ENCODE data around the gene INCA1.
A peak's percentile ranks its signal among the peaks of the same experiment; 100 is the strongest.
"Not testable (repeated sequence)": the region's sequence is repeated elsewhere in the genome, so short reads cannot be mapped to it uniquely, and the experiment has no call there.

INCA1 gene, protein sequence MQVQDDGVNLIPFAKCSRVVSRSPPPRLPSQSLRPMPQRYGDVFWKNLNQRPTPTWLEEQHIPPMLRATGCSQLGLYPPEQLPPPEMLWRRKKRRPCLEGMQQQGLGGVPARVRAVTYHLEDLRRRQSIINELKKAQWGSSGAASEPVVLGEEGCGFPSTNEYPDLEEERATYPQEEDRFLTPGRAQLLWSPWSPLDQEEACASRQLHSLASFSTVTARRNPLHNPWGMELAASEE

DNA sequence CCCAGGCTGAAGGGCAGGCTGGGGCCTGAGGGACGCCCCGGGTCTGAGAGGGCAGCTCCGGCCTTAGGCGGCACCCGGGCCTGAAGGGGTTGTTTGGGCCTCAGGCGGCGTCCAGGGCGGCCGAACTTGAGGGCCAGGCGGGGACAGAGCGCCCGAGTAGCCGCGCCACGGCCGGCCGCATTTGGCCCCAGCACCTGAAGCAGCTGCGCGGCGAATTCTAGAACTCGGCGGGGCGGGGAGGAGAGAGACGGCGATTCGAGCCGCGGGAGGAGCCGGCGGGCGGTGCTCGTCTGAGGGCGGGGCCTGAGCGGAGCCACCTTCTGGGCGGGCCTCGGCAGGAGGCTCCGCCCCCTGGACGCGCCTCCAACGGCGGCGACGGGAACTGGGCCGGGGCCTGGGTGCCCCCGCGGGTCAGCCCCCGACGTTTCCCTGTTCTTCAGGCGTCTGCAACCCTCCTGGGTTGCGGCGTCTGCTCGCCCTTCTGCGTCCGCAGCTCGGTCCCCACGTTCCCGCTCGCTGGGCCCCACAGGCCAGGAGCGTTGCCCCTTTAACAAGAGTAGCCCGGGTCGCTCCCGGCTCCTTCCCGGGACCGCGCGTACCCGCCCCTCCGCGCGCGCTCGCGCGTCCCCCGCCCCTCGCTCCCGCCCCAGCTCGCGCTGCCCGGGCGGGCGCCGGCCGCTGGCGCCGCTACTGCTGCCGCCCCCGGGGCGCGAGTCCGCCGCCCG, at the start of gene INCA1, which contains the start of gene KIF1C:
INCA1 (minus strand) TSS at position 221 of the 725 bp plus-strand sequence. CDS start 3,085 bp downstream, outside the sequence.
KIF1C (plus strand) TSS at position 649 of the 725 bp plus-strand sequence. CDS start 2,297 bp downstream, outside the sequence.
- DNase-seq = peak; percentile 91

DNA sequence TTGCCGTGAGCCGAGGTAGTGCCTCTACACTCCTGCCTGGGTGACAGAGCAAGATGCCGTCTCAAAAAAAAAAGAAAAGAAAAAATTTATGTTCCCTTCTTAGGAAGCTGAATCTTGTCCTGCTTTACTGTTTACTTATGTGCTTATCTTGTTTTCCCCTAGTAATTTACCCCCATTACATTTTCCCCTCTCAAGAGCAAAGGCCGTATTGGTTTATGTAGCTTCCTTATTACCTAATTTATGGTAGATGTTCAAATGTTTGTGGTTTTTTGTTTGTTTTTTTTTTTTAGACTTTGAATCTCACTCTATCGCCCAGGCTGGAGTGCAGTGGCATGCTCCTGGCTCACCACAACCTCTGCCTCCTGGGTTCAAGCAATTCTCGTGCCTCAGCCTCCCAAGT, 48.2 kb upstream of the INCA1 start:
- no peak for DNase-seq

DNA sequence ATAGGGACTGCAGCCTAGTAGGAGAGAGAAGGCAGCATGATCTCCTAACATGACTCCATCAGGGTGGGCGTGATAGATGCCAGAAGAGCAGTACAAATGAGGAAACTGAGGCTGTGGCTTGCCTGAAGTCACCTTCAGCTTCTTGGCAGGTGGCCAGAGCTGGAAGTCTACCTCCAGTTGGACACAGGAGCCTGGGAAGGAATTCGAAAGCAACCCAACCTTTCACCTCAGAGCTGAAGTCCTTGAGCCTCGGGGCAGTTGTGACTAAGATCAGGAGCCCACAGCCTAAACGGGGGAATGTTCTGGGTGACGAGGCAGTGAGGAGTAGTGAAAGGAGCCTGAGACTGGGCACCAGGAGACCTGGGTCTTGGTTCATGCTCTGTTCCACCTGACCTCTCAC, 47.3 kb upstream of the INCA1 start:
- no peak for DNase-seq

DNA sequence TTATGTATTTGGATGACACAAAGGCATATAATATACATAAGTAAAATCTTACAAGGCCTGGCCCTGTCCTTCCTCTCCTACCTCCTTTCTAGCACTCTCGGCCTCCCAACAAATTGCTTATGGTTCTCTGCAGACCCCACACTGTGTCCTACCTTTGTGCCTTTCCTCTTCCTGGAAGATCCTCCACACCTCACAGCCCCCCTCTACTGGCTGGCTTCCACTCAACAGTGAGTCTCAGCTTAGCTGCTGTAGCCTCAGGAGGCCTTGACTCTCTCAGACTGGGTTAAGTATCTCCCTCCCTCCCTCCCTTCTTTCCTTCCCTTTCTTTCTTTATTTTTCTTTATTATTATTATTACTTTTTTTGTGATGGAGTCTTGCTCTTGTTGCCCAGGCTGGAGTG, 46.2 kb upstream of the INCA1 start:
- no peak for DNase-seq

DNA sequence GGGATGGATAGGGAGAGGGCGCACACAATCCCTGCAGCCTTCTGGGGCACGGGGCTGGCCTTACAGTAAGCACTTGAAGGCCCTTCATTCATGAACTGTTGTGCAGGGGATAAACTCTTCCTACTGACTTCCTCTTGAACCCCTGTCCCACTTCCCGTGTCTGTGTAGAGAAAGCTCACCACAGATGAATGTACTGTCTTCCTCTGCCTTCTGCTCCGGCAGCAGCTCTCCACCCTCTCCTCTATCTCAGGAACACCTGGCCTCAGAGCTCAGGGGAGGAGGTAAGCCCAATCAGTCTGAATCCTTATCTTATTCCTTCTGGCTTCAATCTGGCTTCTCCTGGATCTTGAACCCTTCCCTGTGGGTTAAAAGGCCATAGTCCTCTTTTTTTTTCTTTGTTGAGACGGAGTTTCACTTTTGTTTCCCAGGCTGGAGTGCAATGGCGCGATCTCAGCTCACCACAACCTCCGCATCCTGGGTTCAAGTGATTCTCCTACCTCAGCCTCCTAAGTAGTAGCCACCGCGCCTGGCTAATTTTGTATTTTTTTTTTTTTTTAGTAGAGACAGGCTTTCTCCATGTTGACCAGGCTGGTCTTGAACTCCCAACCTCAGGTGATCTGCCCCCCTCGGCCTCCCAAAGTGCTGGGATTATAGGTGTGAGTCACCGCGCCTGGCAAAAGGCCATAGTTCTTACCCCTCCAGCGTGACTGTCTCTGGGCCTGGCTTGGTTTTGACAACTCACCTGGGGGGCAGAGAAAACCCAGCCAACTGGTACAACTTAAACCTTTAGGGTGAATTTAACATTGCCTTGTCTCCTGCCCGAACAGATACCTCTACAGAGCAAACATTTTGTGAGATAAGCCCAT, 45.1 kb upstream of the INCA1 start:
- no peak for DNase-seq

DNA sequence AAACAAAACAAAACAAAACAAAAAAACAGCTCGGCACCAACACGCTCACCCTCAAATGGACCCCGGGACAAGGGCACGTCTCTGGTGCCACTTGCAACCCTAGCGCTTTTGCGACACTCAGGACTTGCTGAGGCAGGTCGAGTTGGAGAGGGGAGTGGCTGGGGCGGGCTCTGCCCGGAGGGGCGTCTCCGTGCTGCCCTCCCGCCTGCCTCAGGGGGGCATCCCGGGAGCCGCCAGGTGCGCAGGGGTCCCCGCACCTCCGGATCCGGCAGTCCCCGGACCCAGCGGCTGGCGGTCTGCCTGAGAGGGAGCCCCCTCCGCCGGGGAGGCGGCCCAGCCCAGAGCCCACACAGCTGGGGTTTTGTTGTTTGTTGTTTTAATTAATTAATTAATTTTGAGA, 38.0 kb upstream of the INCA1 start, which contains the start of gene SLC52A1:
SLC52A1 (minus strand) TSS at position 112 of the 400 bp plus-strand sequence. CDS start 820 bp downstream, outside the sequence.
- peak; percentile 25 for DNase-seq

DNA sequence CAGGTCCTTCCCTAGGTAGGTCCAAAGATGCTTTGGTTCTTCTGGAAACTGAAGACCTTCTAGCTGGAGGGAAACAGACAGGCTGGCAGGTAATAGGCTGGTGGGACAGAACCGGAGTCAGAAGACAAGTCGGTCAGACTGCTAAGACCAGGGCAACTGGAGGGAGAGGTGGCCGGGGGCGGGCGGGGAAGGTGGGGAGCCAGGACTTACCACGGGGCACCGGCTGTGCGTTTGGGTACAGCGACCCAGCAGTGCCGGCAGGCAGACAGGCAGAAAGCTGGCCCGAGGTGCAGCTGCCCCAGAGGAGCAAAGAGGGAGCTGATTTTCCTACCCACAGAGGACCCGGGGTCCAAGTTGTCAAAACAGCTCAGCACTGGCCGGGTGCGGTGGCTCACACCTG, 37.3 kb upstream of the INCA1 start:
- DNase-seq = no peak

DNA sequence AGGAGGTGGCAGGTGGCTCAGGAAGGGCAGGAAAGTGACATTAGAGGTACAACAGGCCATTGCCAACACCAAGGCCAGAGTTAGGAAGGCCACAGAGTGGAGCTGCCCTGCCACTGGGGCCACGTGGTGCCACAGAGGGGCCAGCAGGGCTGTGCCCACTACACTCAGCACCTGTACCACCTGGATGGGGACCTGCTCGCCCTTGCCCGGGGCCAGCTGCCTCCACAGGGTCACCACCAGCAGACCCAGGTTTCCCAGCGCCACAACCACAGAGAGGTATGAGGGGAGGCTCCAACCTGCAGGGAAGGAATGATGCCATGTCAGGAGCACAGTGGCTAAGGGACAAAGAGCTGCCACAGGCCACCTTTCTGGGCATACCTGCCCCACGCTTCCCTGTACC, 36.7 kb upstream of the INCA1 start:
- no peak for DNase-seq

DNA sequence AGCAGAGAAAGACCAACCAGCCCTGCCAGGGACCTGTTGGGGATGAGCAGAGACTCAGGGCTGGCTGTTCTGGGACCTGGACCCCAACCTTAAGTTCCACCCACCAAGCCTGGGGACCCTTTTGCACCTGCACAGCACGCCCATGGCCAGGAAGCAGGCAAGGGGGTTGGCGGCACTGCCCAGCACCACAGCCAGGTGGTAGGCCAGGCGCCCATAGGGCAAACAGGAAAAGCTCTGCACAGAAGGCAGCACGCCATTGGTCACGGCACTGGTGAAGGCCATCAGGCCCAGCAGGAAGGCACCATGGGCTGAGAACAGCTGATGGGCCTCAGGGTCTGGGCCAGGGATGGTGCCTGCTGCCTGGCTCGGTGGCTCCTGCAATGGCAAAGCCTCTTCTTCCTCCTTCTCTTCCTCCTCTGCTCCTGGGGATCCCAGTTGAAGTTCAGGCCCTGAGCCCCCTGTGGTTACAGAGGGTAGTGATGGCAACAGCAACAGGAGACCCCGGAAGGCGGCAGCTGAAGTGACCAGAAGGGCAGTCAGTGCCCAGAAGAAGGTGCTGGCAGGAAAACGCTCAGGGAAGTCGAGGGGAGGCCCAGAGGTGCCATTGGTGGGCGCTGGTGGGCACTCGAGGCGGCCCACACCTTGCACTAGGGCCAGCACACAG, 36.2 kb upstream of the INCA1 start:
- DNase-seq = no peak

DNA sequence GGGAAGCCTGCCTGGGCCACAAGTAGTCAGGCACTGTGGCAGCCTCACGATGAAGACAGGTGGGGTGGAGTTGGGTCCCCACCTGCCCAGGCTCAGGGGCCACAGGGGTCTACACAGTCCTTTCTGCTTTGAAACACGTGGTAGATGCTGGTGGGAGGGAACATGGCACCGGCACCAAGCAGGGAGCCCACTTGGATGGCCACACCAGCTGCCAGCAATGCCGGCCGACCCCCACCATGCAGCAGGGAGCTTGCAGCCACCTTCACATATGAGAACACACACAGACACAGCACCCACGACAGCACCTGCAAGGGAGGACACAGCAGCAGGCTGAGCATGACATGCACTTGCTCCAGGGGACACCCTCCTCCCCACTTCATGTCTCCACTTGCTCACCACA, 35.5 kb upstream of the INCA1 start:
- no peak for DNase-seq

DNA sequence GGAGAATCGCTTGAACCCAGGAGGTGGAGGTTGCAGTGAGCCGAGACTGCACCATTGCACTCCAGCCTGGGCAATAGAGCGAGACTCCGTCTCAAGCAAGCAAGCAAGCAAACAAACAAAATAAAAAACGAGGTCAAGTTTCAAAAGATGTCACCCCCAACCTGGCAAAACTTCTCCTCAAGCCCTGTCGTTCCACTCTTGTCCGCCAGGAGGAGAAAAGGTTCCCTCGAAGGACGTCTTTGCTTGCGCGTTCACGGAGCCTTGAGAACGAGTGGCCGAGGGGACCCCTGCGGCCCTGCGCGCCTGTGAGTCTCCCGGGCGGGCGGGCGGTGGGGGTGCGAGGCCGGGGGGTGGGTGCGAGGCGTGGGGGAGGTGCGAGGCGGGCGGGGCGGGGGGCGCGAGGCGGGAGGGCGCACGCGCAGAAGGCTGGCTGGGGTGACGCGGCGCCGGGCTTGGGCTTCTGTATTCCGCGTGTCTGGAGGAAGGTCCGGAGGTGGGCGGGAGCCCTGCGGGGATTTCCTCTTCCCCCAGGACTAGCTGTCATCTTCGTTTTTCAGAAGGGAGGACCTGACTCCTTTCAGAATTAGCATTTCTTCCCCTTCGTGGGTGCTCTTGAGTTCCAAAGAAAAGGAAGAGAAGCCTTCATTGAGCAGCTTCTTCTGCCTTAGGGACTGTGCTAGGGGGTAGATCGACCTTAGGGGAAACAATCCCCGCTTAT, 34.2 kb upstream of the INCA1 start:
- DNase-seq = peak; percentile 80

DNA sequence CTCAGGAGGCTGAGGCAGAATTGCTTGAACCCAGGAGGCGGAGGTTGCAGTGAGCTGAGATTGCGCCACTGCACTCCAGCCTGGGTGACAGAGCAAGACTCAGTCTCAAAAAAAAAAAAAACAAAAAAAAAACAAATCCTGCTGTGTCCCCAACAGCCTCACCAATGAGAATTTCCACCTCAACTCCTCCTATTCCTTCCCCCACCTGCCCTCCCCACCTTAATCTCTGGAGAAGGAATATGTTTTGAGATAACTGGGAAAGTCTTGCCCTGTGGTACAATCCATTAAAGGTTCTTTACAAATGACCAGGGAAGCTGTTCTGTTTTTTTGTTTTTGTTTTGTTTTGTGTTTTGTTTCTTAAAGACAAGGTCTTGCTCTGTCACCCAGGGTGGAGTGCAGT, 32.8 kb upstream of the INCA1 start:
- not testable (repeated sequence) for DNase-seq

DNA sequence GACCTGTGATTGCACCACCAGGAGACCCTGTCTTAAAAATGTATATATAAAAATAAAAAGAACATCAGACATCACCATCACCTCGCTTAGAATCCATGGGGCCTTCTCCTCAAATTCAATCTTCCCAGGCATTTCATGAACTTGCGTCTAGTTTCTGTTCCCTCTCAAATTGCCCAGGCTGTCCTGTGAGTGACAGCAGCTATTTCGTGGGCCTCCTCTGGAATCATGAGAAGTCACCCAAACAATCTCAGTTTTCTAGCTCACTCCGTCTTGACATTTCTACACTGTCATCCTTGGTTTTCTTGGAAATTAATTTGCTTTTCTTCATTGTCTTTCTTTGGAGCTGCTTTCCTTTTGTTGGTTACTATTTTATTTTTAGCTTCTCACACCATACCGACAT, 30.6 kb upstream of the INCA1 start:
- DNase-seq = no peak

DNA sequence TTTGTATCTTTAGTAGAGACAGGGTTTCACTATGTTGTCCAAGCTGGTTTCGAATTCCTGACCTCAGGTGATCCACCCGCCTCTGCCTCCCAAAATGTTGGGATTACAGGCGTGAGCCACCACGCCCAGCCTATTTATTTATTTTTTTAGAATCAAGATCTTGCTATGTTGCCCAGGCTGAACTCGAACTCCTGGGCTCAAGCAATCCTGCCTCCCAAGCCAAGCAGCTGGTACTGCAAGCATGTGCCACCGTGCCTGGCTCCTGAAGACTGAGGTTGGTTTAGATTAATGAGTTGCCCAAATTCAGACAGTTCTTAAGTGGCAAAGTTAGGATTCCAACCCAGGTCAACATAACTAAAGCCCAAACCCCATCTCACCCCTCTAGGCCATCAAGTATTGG, 30.0 kb upstream of the INCA1 start:
- no peak for DNase-seq

DNA sequence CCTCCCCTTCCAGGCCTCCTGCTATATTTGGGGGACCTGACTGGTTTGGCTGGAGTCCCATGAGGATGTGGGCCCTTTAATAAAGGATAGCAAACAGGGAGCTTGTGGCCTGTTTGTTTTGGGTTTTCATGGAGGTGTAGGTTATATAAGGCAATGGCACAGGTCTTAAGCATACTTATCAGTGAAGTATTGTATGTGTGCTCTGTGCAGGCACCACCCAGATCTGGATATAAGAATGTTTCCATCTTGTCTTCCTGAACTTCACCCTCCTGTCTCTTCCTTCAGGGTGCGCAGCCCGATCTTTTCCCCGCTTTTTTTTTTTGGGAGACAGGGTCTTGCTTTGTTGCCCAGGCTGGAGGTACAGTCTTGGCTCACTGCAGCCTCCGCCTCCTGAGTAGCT, 27.3 kb upstream of the INCA1 start:
- DNase-seq = no peak

DNA sequence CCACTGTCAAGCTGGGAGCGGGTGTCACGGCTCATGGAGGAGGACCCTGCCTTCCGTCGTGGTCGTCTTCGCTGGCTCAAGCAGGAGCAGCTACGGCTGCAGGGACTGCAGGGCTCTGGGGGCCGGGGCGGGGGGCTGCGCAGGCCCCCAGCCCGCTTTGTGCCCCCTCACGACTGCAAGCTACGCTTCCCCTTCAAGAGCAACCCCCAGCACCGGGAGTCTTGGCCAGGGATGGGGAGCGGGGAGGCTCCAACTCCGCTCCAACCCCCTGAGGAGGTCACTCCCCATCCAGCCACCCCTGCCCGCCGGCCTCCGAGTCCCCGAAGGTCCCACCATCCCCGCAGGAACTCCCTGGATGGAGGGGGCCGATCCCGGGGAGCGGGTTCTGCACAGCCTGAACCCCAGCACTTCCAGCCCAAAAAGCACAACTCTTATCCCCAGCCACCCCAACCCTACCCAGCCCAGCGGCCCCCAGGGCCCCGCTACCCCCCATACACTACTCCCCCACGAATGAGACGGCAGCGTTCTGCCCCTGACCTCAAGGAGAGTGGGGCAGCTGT, 26.3 kb upstream of the INCA1 start:
- no peak for DNase-seq

DNA sequence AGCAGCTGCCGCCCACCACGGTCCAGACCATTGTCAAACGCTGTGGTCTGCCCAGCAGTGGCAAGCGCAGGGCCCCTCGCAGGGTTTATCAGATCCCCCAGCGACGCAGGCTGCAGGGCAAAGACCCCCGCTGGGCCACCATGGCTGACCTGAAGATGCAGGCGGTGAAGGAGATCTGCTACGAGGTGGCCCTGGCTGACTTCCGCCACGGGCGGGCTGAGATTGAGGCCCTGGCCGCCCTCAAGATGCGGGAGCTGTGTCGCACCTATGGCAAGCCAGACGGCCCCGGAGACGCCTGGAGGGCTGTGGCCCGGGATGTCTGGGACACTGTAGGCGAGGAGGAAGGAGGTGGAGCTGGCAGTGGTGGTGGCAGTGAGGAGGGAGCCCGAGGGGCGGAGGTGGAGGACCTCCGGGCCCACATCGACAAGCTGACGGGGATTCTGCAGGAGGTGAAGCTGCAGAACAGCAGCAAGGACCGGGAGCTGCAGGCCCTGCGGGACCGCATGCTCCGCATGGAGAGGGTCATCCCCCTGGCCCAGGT, 24.9 kb upstream of the INCA1 start:
- DNase-seq = no peak

DNA sequence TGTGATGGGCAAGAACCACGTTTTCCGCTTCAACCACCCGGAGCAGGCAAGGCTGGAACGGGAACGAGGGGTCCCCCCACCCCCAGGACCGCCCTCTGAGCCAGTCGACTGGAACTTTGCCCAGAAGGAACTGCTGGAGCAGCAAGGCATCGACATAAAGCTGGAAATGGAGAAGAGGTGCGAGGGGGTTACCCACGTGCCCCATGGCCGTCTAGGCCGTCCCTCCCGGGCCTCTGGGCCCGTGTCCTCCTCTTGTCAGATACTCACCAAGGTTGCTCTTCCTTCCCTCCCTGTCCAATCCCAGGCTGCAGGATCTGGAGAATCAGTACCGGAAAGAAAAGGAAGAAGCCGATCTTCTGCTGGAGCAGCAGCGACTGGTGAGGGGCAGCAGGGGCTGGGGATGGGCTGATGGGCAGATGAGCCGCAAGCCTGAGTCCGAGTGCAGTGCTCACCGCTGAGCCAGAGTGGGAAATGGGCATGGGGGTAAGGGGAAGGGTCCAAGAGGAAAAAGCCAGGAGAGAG, 23.2 kb upstream of the INCA1 start:
- no peak for DNase-seq

DNA sequence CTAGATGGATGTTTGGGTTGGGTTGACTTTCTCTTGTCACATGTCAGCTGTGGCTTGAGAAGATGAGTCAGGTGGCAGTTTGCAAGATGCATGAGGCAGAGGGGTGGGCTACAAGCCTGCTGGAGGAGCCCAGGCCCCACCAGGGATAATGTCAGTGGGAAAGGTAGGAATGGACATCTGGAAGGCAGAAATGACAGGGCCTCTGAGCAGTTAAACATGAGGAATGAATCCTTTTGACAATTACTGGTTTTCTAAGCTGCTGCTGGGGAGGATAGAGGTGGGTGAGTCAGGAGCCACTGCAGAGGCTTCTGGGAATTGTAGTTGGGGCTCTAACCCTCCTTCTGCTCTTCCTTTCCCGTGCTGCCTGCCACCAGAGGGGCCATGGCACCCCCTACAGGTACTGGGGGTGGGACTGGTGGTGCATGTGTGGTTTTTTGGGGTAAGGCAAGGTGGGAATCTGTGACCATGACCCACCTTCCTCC, 22.2 kb upstream of the INCA1 start:
- no peak for DNase-seq

DNA sequence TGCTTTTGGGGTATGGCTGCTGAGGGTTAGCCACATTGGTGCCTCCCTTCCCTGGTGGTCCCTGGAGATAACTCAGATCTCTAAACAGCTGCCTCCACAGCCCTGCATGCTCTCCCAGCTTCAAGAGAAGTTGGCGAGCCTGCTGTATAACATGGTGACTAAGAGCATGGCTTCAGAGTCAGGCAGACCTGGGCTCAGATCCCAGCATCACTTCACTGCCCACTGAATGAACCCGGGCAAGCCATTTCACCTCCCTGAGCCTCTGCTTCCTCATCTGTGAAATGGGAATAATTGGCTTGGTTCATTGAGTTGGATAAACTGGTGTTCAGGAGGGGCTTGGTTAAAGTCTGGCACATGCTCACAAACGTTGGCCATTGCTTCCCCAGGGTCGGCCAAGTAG, 17.0 kb upstream of the INCA1 start:
- DNase-seq = no peak

DNA sequence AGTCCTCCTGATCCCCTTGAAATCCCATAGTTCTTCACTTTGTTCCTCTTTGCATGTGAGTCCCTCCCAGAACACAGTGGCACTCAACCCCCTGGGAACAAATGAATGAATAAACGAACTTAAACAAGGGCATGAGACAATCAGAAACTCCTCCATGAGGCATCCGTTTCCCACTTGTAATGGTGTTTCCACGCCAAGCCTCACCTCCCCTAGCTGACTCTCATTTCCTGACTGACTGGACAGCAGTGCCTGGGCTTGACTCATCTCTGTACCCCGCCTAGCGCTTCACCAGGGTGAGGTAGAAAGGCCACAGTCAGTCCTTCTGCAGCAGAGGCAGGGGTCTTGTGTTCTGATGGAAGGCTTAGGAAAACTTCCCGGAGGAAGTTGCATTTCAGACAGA, 14.6 kb upstream of the INCA1 start:
- DNase-seq = no peak
